ENCODE results near the gene NLGN1.

NLGN1 gene

GRCh38 chr3:173800154-173800553 is 402.6 kb downstream of the NLGN1 start:
- Histone ChIP-seq H3K4me1 (ENCODE audit: control insufficient read depth, insufficient read depth, low read length) (peaks cover 1% of the 10 kb centered on the region; the same call in 1 of the 2 replicates), H3K9me3 (ENCODE audit: control insufficient read depth, insufficient read depth, low read length) (no peaks in the 10 kb centered on the region), H3K27ac (ENCODE audit: low read length) (no peak overlapping the region), H3K4me3 (ENCODE audit: low read length) (no peak overlapping the region), H3K36me3 (ENCODE audit: control insufficient read depth, insufficient read depth, low read length) (no peaks in the 10 kb centered on the region), H3K27me3 (ENCODE audit: control insufficient read depth, insufficient read depth, low read length) (no peaks in the 10 kb centered on the region)
- no CpG with 5 or more reads among the region's 2 CpGs for WGBS (ENCODE audit: insufficient coverage, insufficient read length)
- DNase-seq (ENCODE audit: low read depth, low spot score) = no peak

DNA sequence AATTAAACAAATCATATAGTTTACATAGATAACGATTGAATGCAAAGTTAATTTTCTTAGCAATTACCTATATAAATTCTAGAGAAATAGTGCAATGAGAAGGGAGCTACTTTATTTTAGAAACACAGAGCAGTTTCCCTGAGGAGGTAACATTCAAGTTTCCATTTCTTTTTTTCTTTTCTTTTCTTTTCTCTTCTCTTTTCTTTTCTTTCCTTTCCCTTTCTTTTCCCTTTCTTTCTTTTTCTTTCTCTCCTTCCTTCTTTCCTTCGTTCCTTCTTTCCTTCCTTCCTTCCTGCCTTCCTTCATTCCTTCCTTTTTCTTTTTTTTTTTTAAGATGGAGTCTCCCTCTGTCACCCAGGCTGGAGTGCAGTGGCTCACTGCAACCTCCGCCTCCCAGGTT is 417.3 kb downstream of the NLGN1 start:
- peaks cover 6% of the 10 kb centered on the region for H3K4me1 ChIP-seq (ENCODE audit: control insufficient read depth, insufficient read depth, low read length)
- no peaks in the 10 kb centered on the region for H3K36me3 ChIP-seq (ENCODE audit: control insufficient read depth, insufficient read depth, low read length)
- no peaks in the 10 kb centered on the region for H3K27me3 ChIP-seq (ENCODE audit: control insufficient read depth, insufficient read depth, low read length)
- DNase-seq (ENCODE audit: low read depth, low spot score) = no peak
- H3K27ac ChIP-seq (ENCODE audit: low read length) = no peak overlapping the region
- no peaks in the 10 kb centered on the region for H3K9me3 ChIP-seq (ENCODE audit: control insufficient read depth, insufficient read depth, low read length)
- no peak overlapping the region for H3K4me3 ChIP-seq (ENCODE audit: low read length)
- WGBS (ENCODE audit: insufficient coverage, insufficient read length) = no CpG with 5 or more reads among the region's 3 CpGs

DNA sequence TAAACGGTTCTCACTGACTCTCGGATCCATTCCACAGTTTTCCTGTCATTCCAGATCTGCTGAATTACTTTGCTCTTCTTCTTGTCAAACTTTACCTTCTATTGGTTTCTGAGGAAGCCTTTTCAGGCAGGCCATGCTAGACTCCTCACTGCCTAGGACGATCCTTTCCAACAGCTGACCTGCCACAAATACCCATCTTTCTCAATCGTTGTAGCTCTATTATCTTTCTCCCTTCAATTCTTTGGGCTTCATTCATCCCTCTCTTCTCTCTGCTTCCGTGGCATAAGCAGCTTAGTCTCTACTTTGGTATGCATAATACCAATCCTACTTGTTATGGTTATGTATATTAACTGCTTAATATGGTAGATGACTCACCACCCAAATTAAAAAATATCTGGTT is 421.8 kb downstream of the NLGN1 start:
- Histone ChIP-seq H3K4me3 (ENCODE audit: low read length) (no peak overlapping the region), H3K27me3 (ENCODE audit: control insufficient read depth, insufficient read depth, low read length) (no peaks in the 10 kb centered on the region), H3K9me3 (ENCODE audit: control insufficient read depth, insufficient read depth, low read length) (no peaks in the 10 kb centered on the region), H3K4me1 (ENCODE audit: control insufficient read depth, insufficient read depth, low read length) (peaks cover 6% of the 10 kb centered on the region), H3K36me3 (ENCODE audit: control insufficient read depth, insufficient read depth, low read length) (no peaks in the 10 kb centered on the region), H3K27ac (ENCODE audit: low read length) (no peak overlapping the region)
- no CpG with 5 or more reads among the region's 5 CpGs for WGBS (ENCODE audit: insufficient coverage, insufficient read length)
- no peak for DNase-seq (ENCODE audit: low read depth, low spot score)

- DNase-seq (ENCODE audit: low read depth, low spot score) = no peak
- Histone ChIP-seq H3K4me3 (ENCODE audit: low read length) (no peak overlapping the region), H3K9me3 (ENCODE audit: control insufficient read depth, insufficient read depth, low read length) (no peaks in the 10 kb centered on the region), H3K27me3 (ENCODE audit: control insufficient read depth, insufficient read depth, low read length) (no peaks in the 10 kb centered on the region), H3K4me1 (ENCODE audit: control insufficient read depth, insufficient read depth, low read length) (peaks cover 6% of the 10 kb centered on the region), H3K36me3 (ENCODE audit: control insufficient read depth, insufficient read depth, low read length) (no peaks in the 10 kb centered on the region), H3K27ac (ENCODE audit: low read length) (no peak overlapping the region)
- WGBS (ENCODE audit: insufficient coverage, insufficient read length) = no CpG with 5 or more reads among the region's 1 CpG
These were observed 426.4 kb downstream of the NLGN1 start for GRCh38 chr3:173823911-173824460.

DNA sequence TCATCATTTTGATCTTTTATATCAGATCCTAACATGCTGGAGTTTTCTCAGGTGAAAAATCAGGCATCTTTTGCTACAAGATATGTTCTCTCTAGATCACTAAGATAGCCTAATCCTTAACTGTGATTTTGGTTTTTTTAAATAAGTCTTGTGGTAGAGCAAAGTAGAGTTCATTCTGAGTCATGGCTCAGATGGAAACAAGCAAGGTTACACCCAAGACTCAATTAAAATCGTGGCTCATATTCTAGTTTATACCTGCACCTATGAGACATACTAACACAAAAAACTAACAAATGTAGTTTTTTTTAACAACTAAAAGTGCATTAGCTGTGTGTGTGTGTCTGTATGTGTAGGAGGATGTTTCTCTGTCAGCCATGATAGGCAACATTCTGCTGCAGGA is 428.2 kb downstream of the NLGN1 start:
- Histone ChIP-seq H3K4me3 (ENCODE audit: low read length) (no peak overlapping the region), H3K27ac (ENCODE audit: low read length) (no peak overlapping the region), H3K27me3 (ENCODE audit: control insufficient read depth, insufficient read depth, low read length) (no peaks in the 10 kb centered on the region), H3K4me1 (ENCODE audit: control insufficient read depth, insufficient read depth, low read length) (no peaks in the 10 kb centered on the region), H3K36me3 (ENCODE audit: control insufficient read depth, insufficient read depth, low read length) (no peaks in the 10 kb centered on the region), H3K9me3 (ENCODE audit: control insufficient read depth, insufficient read depth, low read length) (no peaks in the 10 kb centered on the region)
- no peak for DNase-seq (ENCODE audit: low read depth, low spot score)
- no CpG with 5 or more reads among the region's 1 CpG for WGBS (ENCODE audit: insufficient coverage, insufficient read length)

DNA sequence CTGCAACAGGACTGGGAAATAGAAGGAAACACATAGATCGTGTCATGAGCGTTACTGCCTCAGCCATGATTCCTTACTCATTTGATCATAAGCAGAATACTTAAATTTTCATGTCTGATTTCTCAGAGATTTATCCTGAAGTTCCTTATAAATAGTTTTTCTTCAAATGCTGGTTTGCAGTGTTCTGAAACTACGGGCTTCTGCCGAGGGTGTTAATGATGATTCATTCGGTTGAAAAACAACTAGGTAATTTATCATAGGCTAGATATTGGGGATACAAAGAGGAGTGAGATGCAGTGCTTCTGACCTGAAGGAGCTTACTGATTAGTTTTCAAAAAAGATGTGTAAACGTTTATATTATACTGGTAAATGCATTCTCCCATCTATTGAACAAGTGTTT is 428.9 kb downstream of the NLGN1 start:
- no peak for DNase-seq (ENCODE audit: low read depth, low spot score)
- no peaks in the 10 kb centered on the region for H3K9me3 ChIP-seq (ENCODE audit: control insufficient read depth, insufficient read depth, low read length)
- no peaks in the 10 kb centered on the region for H3K36me3 ChIP-seq (ENCODE audit: control insufficient read depth, insufficient read depth, low read length)
- no peaks in the 10 kb centered on the region for H3K4me1 ChIP-seq (ENCODE audit: control insufficient read depth, insufficient read depth, low read length)
- no peak overlapping the region for H3K4me3 ChIP-seq (ENCODE audit: low read length)
- H3K27me3 ChIP-seq (ENCODE audit: control insufficient read depth, insufficient read depth, low read length) = no peaks in the 10 kb centered on the region
- H3K27ac ChIP-seq (ENCODE audit: low read length) = no peak overlapping the region
- no CpG with 5 or more reads among the region's 6 CpGs for WGBS (ENCODE audit: insufficient coverage, insufficient read length)

DNA sequence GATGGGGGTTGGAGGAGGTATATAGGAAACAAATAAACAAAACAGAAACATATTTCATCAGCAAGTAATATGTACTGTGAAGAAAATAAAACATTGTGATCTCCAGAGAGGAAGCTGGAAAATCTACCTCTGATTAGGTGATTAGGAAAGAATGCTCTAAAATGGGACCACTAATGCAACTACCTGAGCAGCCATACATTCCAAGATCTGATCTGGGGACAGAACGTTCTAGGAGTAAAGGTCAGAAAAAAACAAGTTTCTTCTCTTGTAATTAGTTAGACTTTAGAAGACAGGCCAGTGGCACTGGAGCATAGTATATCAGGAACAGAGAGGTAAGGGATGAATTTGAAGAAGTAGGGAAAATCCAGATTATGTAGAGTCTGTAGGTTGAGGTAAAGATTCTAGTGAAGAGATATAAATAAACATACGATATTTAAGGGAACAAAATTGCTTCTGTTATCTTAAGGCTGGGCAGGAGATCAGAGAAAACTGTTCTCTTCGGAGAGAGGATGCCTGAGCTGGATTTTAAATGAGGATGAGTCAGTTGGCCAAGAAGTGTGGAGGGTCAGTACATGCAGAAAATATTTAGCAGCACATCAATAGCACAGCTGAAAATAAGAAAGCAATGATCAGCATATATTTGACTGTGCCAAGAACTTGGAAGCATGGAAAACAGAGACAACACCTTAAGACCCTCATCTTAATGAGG is 429.5 kb downstream of the NLGN1 start:
- H3K36me3 ChIP-seq (ENCODE audit: control insufficient read depth, insufficient read depth, low read length) = no peaks in the 10 kb centered on the region
- H3K27me3 ChIP-seq (ENCODE audit: control insufficient read depth, insufficient read depth, low read length) = no peaks in the 10 kb centered on the region
- no peaks in the 10 kb centered on the region for H3K9me3 ChIP-seq (ENCODE audit: control insufficient read depth, insufficient read depth, low read length)
- H3K27ac ChIP-seq (ENCODE audit: low read length) = no peak overlapping the region
- no peak for DNase-seq (ENCODE audit: low read depth, low spot score)
- H3K4me1 ChIP-seq (ENCODE audit: control insufficient read depth, insufficient read depth, low read length) = no peaks in the 10 kb centered on the region
- H3K4me3 ChIP-seq (ENCODE audit: low read length) = no peak overlapping the region
- WGBS (ENCODE audit: insufficient coverage, insufficient read length) = no CpG with 5 or more reads among the region's 3 CpGs

GRCh38 chr3:173838644-173839043 is 441.1 kb downstream of the NLGN1 start:
- no peak overlapping the region for H3K4me3 ChIP-seq (ENCODE audit: low read length)
- no peaks in the 10 kb centered on the region for H3K36me3 ChIP-seq (ENCODE audit: control insufficient read depth, insufficient read depth, low read length)
- DNase-seq (ENCODE audit: low read depth, low spot score) = no peak
- H3K27me3 ChIP-seq (ENCODE audit: control insufficient read depth, insufficient read depth, low read length) = no peaks in the 10 kb centered on the region
- no peaks in the 10 kb centered on the region for H3K4me1 ChIP-seq (ENCODE audit: control insufficient read depth, insufficient read depth, low read length)
- H3K9me3 ChIP-seq (ENCODE audit: control insufficient read depth, insufficient read depth, low read length) = no peaks in the 10 kb centered on the region
- WGBS (ENCODE audit: insufficient coverage, insufficient read length) = no CpG with 5 or more reads among the region's 4 CpGs
- H3K27ac ChIP-seq (ENCODE audit: low read length) = no peak overlapping the region

DNA sequence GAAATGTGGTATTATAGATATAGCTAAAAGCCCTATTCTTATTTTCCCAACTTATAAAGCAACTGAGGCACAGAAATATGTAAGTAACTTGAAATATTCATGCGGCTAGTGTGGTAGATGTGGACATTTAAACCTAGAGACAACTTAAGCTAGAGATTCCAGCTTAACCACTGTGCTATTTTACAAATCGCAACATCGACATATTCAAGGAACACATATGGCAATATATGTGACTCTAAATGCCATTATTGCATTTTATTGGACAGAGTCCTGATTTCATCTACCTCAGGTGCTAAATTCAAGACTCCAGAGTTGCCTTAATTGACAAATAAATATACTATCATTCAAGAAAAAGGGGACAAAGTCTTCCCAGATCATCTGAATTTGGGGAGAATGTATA is 442.3 kb downstream of the NLGN1 start:
- no peaks in the 10 kb centered on the region for H3K36me3 ChIP-seq (ENCODE audit: control insufficient read depth, insufficient read depth, low read length)
- no peaks in the 10 kb centered on the region for H3K27me3 ChIP-seq (ENCODE audit: control insufficient read depth, insufficient read depth, low read length)
- no peaks in the 10 kb centered on the region for H3K9me3 ChIP-seq (ENCODE audit: control insufficient read depth, insufficient read depth, low read length)
- no CpG with 5 or more reads among the region's 3 CpGs for WGBS (ENCODE audit: insufficient coverage, insufficient read length)
- H3K4me3 ChIP-seq (ENCODE audit: low read length) = no peak overlapping the region
- DNase-seq (ENCODE audit: low read depth, low spot score) = no peak
- H3K4me1 ChIP-seq (ENCODE audit: control insufficient read depth, insufficient read depth, low read length) = no peaks in the 10 kb centered on the region
- H3K27ac ChIP-seq (ENCODE audit: low read length) = no peak overlapping the region

DNA sequence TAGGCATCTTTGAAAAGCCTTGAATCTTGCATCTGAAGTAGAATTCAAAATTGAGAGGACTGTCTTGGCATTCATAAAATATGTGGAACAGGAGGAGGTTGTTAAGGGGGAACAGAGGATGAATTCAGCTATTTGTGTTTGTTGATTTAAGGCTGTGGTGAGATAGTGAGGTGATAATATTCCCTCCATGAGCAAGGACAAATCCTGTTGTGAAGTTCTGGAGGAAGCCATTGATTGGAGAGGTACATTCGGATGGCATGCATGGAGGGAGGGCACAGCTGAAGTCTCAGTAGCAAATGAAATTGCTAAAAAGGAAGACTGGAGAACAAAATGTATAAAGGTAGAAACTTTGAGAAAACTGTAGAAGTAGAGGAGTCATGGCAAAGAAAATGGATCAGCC is 443.8 kb downstream of the NLGN1 start:
- WGBS (ENCODE audit: insufficient coverage, insufficient read length) = no CpG with 5 or more reads among the region's 1 CpG
- H3K36me3 ChIP-seq (ENCODE audit: control insufficient read depth, insufficient read depth, low read length) = no peaks in the 10 kb centered on the region
- no peak for DNase-seq (ENCODE audit: low read depth, low spot score)
- no peak overlapping the region for H3K4me3 ChIP-seq (ENCODE audit: low read length)
- H3K27ac ChIP-seq (ENCODE audit: low read length) = no peak overlapping the region
- no peaks in the 10 kb centered on the region for H3K4me1 ChIP-seq (ENCODE audit: control insufficient read depth, insufficient read depth, low read length)
- no peaks in the 10 kb centered on the region for H3K27me3 ChIP-seq (ENCODE audit: control insufficient read depth, insufficient read depth, low read length)
- H3K9me3 ChIP-seq (ENCODE audit: control insufficient read depth, insufficient read depth, low read length) = no peaks in the 10 kb centered on the region

DNA sequence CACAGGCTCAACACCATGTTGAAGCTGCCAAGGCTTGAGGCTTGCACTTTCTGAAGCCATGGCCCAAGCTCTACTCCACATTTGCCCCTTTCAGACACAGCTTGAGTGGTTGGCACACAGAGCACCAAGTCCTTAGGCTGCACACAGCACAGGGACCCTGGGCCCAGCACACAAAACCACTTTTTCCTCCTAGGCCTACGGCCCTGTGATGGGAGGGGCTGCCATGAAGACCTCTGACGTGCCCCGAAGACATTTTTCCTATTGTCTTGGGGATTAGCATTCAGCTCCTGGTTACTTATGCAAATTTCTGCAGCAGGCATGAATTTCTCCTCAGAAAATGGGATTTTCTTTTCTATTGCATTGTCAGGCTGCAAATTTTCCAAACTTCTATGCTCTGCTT is 445.5 kb downstream of the NLGN1 start:
- no peaks in the 10 kb centered on the region for H3K27me3 ChIP-seq (ENCODE audit: control insufficient read depth, insufficient read depth, low read length)
- H3K9me3 ChIP-seq (ENCODE audit: control insufficient read depth, insufficient read depth, low read length) = no peaks in the 10 kb centered on the region
- WGBS (ENCODE audit: insufficient coverage, insufficient read length) = no CpG with 5 or more reads among the region's 3 CpGs

More for the DNA sequence above, 445.5 kb downstream of the NLGN1 start:
- Histone ChIP-seq H3K27ac (ENCODE audit: low read length) (no peak overlapping the region), H3K36me3 (ENCODE audit: control insufficient read depth, insufficient read depth, low read length) (no peaks in the 10 kb centered on the region), H3K4me1 (ENCODE audit: control insufficient read depth, insufficient read depth, low read length) (no peaks in the 10 kb centered on the region), H3K4me3 (ENCODE audit: low read length) (no peak overlapping the region)
- DNase-seq (ENCODE audit: low read depth, low spot score) = no peak
